Tibial nerve (tissue), 4 donors: ENCODE results near the gene SYNPO. TPM values are rescaled to one million over a fixed set of nuclear protein-coding genes. Genes with fewer than 3 reads are reported as not detected.

Experiments used
- DNase-seq, 2 donors: peaks; one replicate each; pipeline ENCODE4 v3.0.0-alpha.2; 2019; ENCODE audit warnings: low spot score in 2 of 2
- H3K27ac ChIP-seq, 4 donors: fragments of 200-600 bp; sonication (generic) in 3 of 4; one replicate each; pipeline ENCODE4 v1.5.1; 2017 to 2019; ENCODE audit warnings: mild to moderate bottlenecking in 1 of 4
- H3K27me3 ChIP-seq, 2 donors: fragments of 200-600 bp; sonication (generic) in 1 of 2; one replicate each; pipeline versions ENCODE4 v1.5.1 to v1.6.0; 2017 to 2019
- H3K36me3 ChIP-seq, 3 donors: fragments of 200-600 bp; sonication (generic); one replicate each; pipeline ENCODE4 v1.5.1; 2018 to 2019
- H3K4me1 ChIP-seq, 4 donors: fragments of 200-600 bp; sonication (generic) in 3 of 4; one replicate each; pipeline ENCODE4 v1.5.1; 2017 to 2019
- H3K4me3 ChIP-seq, 4 donors: fragments of 200-600 bp; sonication (generic) in 3 of 4; one replicate each; pipeline ENCODE4 v1.5.1; 2017 to 2019; ENCODE audit warnings: mild to moderate bottlenecking in 1 of 4, moderate library complexity in 1 of 4
- H3K9me3 ChIP-seq, 4 donors: fragments of 200-600 bp; sonication (generic) in 3 of 4; one replicate each; pipeline ENCODE4 v1.5.1; 2017 to 2019
- EP300 ChIP-seq, 2 donors: sonication (generic); formaldehyde crosslinking; IDR thresholded peaks; one replicate each; pipeline ENCODE4 v1.6.1; 2017; ENCODE audit warnings: antibody characterized with exemption in 2 of 2, mild to moderate bottlenecking in 1 of 2
- POLR2A ChIP-seq, 2 donors: fragments of 450-650 bp; IDR thresholded peaks; one replicate each; pipeline ENCODE4 v1.6.1; 2017; ENCODE audit warnings: antibody characterized with exemption in 2 of 2, mild to moderate bottlenecking in 2 of 2, moderate library complexity in 2 of 2
- WGBS, 2 donors: methylation state at CpG; one replicate each; pipeline ENCODE4 v1.1.5; 2018; 5-methylcytosine and 5-hydroxymethylcytosine counted together
- total RNA-seq, 4 donors: library from RNA; depleted of rRNA; stranded (reverse); fragments of >200 nt; gene quantifications; one replicate each; pipeline ENCODE4 v1.1.0, GENCODE V29; 2016
- TF ChIP-seq, protein P1 (sequence below), 5 experiments: fragments of 200-600 bp in 3 of 5; fragments of 450-650 bp in 2 of 5; sonication (generic) in 3 of 5; IDR thresholded peaks; one replicate each; pipeline ENCODE4 v1.5.1; 2016 to 2019; ENCODE audit warnings: antibody characterized with exemption in 5 of 5, mild to moderate bottlenecking in 3 of 5, moderate library complexity in 2 of 5

SYNPO gene
- total RNA-seq, 4 donors from 2014 or later = 58.4 to 71.5 (median 63.5) TPM

DNA sequence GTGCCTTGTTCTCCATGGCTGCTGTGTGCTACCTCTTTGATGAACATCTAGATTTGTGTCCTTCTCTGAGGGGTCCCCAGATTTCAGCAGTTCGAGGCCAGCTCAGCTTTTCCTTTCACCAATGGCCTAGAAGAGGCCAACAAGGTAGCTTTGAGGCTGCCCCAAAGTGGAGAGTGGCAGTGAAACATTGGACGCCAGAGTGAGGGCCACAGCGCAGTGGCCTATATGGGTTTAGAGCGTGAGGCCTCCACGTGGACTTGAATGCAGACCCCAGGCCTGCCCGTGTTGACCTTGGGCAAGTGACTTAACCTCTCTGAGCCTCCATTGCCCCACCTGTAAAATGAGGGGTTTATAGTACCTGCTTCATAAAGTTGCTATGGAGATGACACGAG, 32.4 kb downstream of the SYNPO start:
- Histone ChIP-seq H3K4me3 (peak overlapping the region in 3 of 4 donors; percentile 45 to 58 (median 56)), H3K9me3 (no peaks in the 10 kb centered on the region), H3K27me3 (no peaks in the 10 kb centered on the region), H3K36me3 (peaks cover 0 to 3% (median 0%) of the 10 kb centered on the region in 3 donors), H3K4me1 (peaks cover 0 to 49% (median 31%) of the 10 kb centered on the region in 4 donors), H3K27ac (peak overlapping the region in 2 of 4 donors; percentile 81 to 85)
- TF ChIP-seq EP300 (IDR thresholded peaks at IDR 0.05) = no peak
- no peak for TF ChIP-seq POLR2A (IDR thresholded peaks at IDR 0.05)
- DNase-seq = no peak
- WGBS, 2 donors = 78 to 80% methylated on average over 7 of the region's 7 CpGs

DNA sequence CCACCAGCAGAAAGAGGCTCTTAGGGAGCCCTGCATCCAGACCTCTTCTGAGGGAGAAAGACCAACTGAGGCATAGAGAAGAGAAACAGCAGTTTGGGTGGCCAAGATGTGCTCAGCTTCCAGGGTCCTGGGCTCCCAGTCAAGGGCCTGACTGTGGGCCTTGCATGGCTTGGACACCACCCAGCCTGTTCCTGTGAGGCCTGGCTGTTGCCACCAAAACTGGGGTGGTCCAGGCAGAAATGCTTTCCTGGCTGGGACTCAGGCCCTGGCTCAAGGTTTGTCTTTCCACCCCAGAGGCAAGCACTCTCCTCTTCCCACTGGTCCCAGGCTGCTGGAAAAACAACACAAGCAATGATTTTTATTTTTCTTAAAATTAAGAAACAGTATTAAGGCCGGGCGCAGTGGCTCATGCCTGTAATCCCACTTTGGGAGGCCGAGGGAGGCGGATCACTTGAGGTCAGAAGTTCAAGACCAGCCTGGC, 33.9 kb downstream of the SYNPO start:
- DNase-seq = peak; percentile 60 to 76
- no peak overlapping the region for H3K4me3 ChIP-seq
- 60 to 62% methylated on average over 4 of the region's 4 CpGs for WGBS, 2 donors
- H3K9me3 ChIP-seq = no peaks in the 10 kb centered on the region
- peak overlapping the region in 3 of 4 donors; percentile 44 to 85 (median 76) for H3K27ac ChIP-seq
- H3K27me3 ChIP-seq = no peaks in the 10 kb centered on the region
- H3K4me1 ChIP-seq = peaks cover 0 to 49% (median 31%) of the 10 kb centered on the region in 4 donors
- TF ChIP-seq EP300 (IDR thresholded peaks at IDR 0.05) (peak in 1 of 2 donors; percentile 64), POLR2A (IDR thresholded peaks at IDR 0.05) (no peak)
- TF ChIP-seq, protein P1, sequence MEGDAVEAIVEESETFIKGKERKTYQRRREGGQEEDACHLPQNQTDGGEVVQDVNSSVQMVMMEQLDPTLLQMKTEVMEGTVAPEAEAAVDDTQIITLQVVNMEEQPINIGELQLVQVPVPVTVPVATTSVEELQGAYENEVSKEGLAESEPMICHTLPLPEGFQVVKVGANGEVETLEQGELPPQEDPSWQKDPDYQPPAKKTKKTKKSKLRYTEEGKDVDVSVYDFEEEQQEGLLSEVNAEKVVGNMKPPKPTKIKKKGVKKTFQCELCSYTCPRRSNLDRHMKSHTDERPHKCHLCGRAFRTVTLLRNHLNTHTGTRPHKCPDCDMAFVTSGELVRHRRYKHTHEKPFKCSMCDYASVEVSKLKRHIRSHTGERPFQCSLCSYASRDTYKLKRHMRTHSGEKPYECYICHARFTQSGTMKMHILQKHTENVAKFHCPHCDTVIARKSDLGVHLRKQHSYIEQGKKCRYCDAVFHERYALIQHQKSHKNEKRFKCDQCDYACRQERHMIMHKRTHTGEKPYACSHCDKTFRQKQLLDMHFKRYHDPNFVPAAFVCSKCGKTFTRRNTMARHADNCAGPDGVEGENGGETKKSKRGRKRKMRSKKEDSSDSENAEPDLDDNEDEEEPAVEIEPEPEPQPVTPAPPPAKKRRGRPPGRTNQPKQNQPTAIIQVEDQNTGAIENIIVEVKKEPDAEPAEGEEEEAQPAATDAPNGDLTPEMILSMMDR (IDR thresholded peaks at IDR 0.05) = no peak
- peaks cover 0 to 18% (median 0%) of the 10 kb centered on the region in 3 donors for H3K36me3 ChIP-seq

DNA sequence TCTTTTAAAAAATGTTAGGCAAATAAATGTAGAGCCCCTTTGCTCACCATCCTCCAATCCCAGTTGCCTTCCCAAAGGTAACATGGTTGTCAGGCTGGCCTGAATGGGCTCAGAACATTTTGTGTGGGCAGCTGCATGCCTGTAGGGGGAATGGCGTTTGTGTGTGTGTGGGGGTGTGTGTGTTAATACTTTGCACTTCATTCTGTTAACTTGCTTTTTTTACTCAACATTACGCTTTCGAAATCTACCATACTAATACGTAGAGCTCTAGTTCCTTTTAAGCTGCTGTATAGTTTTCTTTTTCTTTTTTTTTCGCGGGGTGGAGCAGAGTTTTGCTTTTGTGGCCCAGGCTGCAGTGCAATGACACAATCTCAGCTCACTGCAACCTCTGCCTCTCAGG, 34.6 kb downstream of the SYNPO start:
- no peak for DNase-seq
- H3K27me3 ChIP-seq = no peaks in the 10 kb centered on the region
- TF ChIP-seq, protein P1 (IDR thresholded peaks at IDR 0.05) = no peak
- TF ChIP-seq EP300 (IDR thresholded peaks at IDR 0.05) = no peak
- no peak for TF ChIP-seq POLR2A (IDR thresholded peaks at IDR 0.05)

DNA sequence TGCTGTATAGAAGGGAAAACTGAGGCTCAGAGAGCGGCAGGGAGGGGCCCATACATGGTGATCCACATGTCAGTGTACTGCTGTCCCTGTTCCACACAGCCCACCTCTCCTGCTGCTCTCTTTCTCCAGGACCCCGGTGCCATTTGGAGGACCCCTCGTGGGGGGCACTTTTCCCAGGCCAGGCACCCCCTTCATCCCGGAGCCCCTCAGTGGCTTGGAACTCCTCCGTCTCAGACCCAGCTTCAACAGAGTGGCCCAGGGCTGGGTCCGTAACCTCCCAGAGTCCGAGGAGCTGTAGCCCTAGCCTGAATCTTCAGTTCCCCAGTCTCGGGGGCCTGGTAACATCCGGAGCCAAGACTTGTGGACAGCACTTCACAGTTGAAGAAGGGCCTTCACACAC, 36.1 kb downstream of the SYNPO start:
- 89 to 96% methylated on average over 7 to 9 of the region's 9 CpGs for whole genome bisulfite sequencing, 2 donors
- TF ChIP-seq POLR2A (IDR thresholded peaks at IDR 0.05) = no peak
- no peak for TF ChIP-seq EP300 (IDR thresholded peaks at IDR 0.05)
- TF ChIP-seq, protein P1 (IDR thresholded peaks at IDR 0.05) = no peak
- Histone ChIP-seq H3K36me3 (peaks cover 0 to 29% (median 0%) of the 10 kb centered on the region in 3 donors), H3K9me3 (no peaks in the 10 kb centered on the region), H3K27ac (no peak overlapping the region), H3K4me1 (peaks cover 0 to 41% (median 24%) of the 10 kb centered on the region in 4 donors), H3K27me3 (no peaks in the 10 kb centered on the region), H3K4me3 (no peak overlapping the region)
- DNase-seq = no peak

More for the DNA sequence above, 34.6 kb downstream of the SYNPO start:
- Histone ChIP-seq H3K36me3 (peaks cover 0 to 21% (median 0%) of the 10 kb centered on the region in 3 donors), H3K27ac (peak overlapping the region in 2 of 4 donors; percentile 76 to 85), H3K4me3 (no peak overlapping the region), H3K9me3 (no peaks in the 10 kb centered on the region), H3K4me1 (peaks cover 0 to 49% (median 31%) of the 10 kb centered on the region in 4 donors)
- WGBS, 2 donors = 73% methylated on average over 6 of the region's 6 CpGs

DNA sequence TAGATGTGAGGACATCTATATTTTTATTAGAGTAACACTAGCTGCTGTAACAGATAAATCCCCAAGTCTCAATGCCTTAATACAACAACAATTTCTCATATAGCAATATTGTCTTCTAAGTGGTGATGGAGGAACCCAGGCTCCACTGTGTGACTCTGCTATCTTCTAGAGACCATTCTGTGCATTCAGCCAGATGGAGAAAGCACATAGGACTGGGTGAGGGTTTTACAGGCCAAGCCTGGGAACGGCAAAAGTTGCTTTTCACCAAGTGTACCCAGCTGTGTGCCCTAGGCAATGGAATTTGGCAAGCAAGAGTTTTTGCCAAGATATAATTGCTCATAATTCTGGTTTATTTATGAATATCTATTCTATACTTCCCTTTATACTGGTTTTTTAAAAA, 48.7 kb downstream of the SYNPO start:
- Histone ChIP-seq H3K9me3 (no peaks in the 10 kb centered on the region), H3K36me3 (peaks cover 5 to 93% (median 27%) of the 10 kb centered on the region in 3 donors), H3K4me3 (no peak overlapping the region), H3K4me1 (no peaks in the 10 kb centered on the region), H3K27me3 (no peaks in the 10 kb centered on the region), H3K27ac (no peak overlapping the region)
- WGBS, 2 donors = 76 to 79% methylated on average over 1 of the region's 1 CpG
- TF ChIP-seq EP300 (IDR thresholded peaks at IDR 0.05) = no peak
- TF ChIP-seq POLR2A (IDR thresholded peaks at IDR 0.05) = no peak
- TF ChIP-seq, protein P1 (IDR thresholded peaks at IDR 0.05) = no peak
- DNase-seq = no peak
